ENCODE data around the gene NLRP11. TPM values are rescaled to one million over a fixed set of nuclear protein-coding genes. Genes with fewer than 3 reads are reported as not detected.

NLRP11 gene
- total RNA-seq, 1 experiment from 2014 or later, result not detected

GRCh38 chr19:55838251-55838650, 6.5 kb upstream of the NLRP11 start:
- Histone ChIP-seq H3K27me3 (ENCODE audit: insufficient read depth, low read length) (no peaks in the 10 kb centered on the region), H2BK120ac (ENCODE audit: low read depth, low read length, poor library complexity, severe bottlenecking) (no peak overlapping the region), H3K9me3 (ENCODE audit: control insufficient read depth, low read depth, low read length) (peaks cover 58% of the 10 kb centered on the region), H3K27ac (ENCODE audit: insufficient read length, low read depth, low read length) (no peak overlapping the region), H3K14ac (ENCODE audit: insufficient read depth, low read length) (no peak overlapping the region), H3K4me1 (ENCODE audit: insufficient read depth, low read length) (no peaks in the 10 kb centered on the region), H3K23me2 (ENCODE audit: insufficient read length, low read depth, low read length, poor library complexity, severe bottlenecking) (no peaks in the 10 kb centered on the region), H2AFZ (ENCODE audit: low read length) (no peak overlapping the region), H3T11ph (ENCODE audit: low read length) (no peak overlapping the region), H2BK20ac (ENCODE audit: low read depth, low read length, poor library complexity, severe bottlenecking) (no peak overlapping the region), H2BK5ac (ENCODE audit: insufficient read length, low read length) (no peak overlapping the region), H3K56ac (ENCODE audit: insufficient read length, low read depth, low read length) (no peak overlapping the region), H3K18ac (ENCODE audit: insufficient read length, low read depth, low read length) (no peak overlapping the region), H3K4ac (ENCODE audit: low read depth, low read length) (no peak overlapping the region), H2BK15ac (ENCODE audit: low read depth, low read length) (no peak overlapping the region), H4K5ac (ENCODE audit: insufficient read length, low read depth, low read length) (no peak overlapping the region), H3K79me1 (ENCODE audit: insufficient read depth, low read depth, low read length, poor library complexity, severe bottlenecking) (no peaks in the 10 kb centered on the region), H3K4me2 (ENCODE audit: insufficient read depth, insufficient read length, low read length) (no peak overlapping the region), H3K23ac (ENCODE audit: insufficient read length, low read depth, low read length) (no peak overlapping the region), H4K20me1 (ENCODE audit: control insufficient read depth, insufficient read depth, insufficient read length) (no peaks in the 10 kb centered on the region), H2AK5ac (ENCODE audit: insufficient read length, low read length) (no peak overlapping the region), H4K8ac (replicated peaks; ENCODE audit: insufficient read length, low read depth, low read length) (no peak overlapping the region), H2BK12ac (ENCODE audit: insufficient read length, low read depth, low read length) (no peak overlapping the region), H4K91ac (ENCODE audit: insufficient read length, low read depth, low read length) (no peak overlapping the region), H3K9ac (ENCODE audit: extremely low read depth, insufficient read length, low read length) (no peak overlapping the region), H3K79me2 (ENCODE audit: insufficient read depth, low read length) (no peaks in the 10 kb centered on the region)
- DNase-seq, result no peak
- no peak overlapping the region for H3K27ac Mint-ChIP-seq
- no peak for TF ChIP-seq CTCF (conservative IDR thresholded peaks at IDR 0.05)
- H3K36me3 Mint-ChIP-seq (ENCODE audit: insufficient read depth in 1 of 3, low read depth in 3 of 3), result peaks cover 4 to 23% (median 11%) of the 10 kb centered on the region in 3 experiments; a peak in 6 of 7 replicates
- H3K4me1 Mint-ChIP-seq, result no peaks in the 10 kb centered on the region
- no peak overlapping the region for H3K4me3 Mint-ChIP-seq
- peaks cover 85 to 93% of the 10 kb centered on the region in 2 experiments for H3K9me3 Mint-ChIP-seq
- H3K27me3 Mint-ChIP-seq (ENCODE audit: low read depth), result 0 out of 2 replicates have a peak, but pooled peaks cover 6% of the 10 kb centered on the region
- WGBS (ENCODE audit: extremely low coverage, insufficient read length, low lambda C conversion rate), result no CpG with 5 or more reads among the region's 3 CpGs

Data from H9 (cell line).